ENCODE measurements around the gene CELF5.

GRCh38 chr19:3293560-3293959, 69.1 kb downstream of the CELF5 start:
- TF ChIP-seq CTCF (conservative IDR thresholded peaks at IDR 0.05; ENCODE audit: low read length) (no peak), EZH2phosphoT487 (IDR thresholded peaks at IDR 0.05; ENCODE audit: borderline replicate concordance, low read depth, low read length) (no peak)

All from OCI-LY7 (cell line).